Measurements from ENCODE around the gene TMEM176A.

GRCh38 chr7:150799741-150800580 is 608 bp upstream of the TMEM176A start, which contains the start of gene TMEM176B:
- no peak for TF ChIP-seq CTCF (IDR thresholded peaks at IDR 0.05; ENCODE audit: insufficient read depth, low read length, poor library complexity, severe bottlenecking)
- no peak for TF ChIP-seq EZH2phosphoT487 (conservative IDR thresholded peaks at IDR 0.05; ENCODE audit: low read length)
